CD4-positive, CD25-positive, alpha-beta regulatory T cell (primary cell): Measurements from ENCODE around the gene PAPOLG. TPM values are rescaled to one million over a fixed set of nuclear protein-coding genes. Genes with fewer than 3 reads are reported as not detected.

Experiments used
- ATAC-seq, 2 donors: fragments of 150-1000 bp; cut with Tn5 transposase; one replicate each; pipeline ENCODE4 v1.10.0; 2021; ENCODE audit warnings: low read depth in 2 of 2, moderate number of reproducible peaks in 2 of 2, moderate library complexity in 1 of 2
- DNase-seq, 3 donors: peaks; one replicate each; pipeline versions ENCODE4 v3.0.0 to v3.0.0-alpha.2; 2012 to 2022; ENCODE audit warnings: mixed read lengths in 1 of 3
- H3K27ac ChIP-seq: one replicate; pipeline ENCODE4 v1.7.0; 2013; ENCODE audit warnings: mild to moderate bottlenecking, low read length; ENCODE audit not compliant: insufficient read depth, poor library complexity, severe bottlenecking
- H3K27me3 ChIP-seq: one replicate; pipeline ENCODE4 v1.7.0; 2013; ENCODE audit warnings: low read length; ENCODE audit not compliant: control insufficient read depth, insufficient read depth
- H3K36me3 ChIP-seq: one replicate; pipeline ENCODE4 v1.7.0; 2013; ENCODE audit warnings: mild to moderate bottlenecking, low read length, moderate library complexity; ENCODE audit not compliant: control insufficient read depth, insufficient read depth
- H3K4me1 ChIP-seq: 2 replicates; pipeline ENCODE4 v1.7.0; 2013; ENCODE audit warnings: mild to moderate bottlenecking, low read length; ENCODE audit not compliant: insufficient read depth, control insufficient read depth, poor library complexity, severe bottlenecking
- H3K4me3 ChIP-seq: one replicate; pipeline ENCODE4 v1.7.0; 2013; ENCODE audit warnings: low read depth, mild to moderate bottlenecking, low read length, moderate library complexity
- H3K9me3 ChIP-seq, 2 experiments: 1 replicate in 1 of 2; 2 replicates in 1 of 2; pipeline ENCODE4 v1.7.0; 2013; ENCODE audit warnings: low read length in 2 of 2, mild to moderate bottlenecking in 1 of 2, moderate library complexity in 1 of 2; ENCODE audit not compliant: control insufficient read depth in 2 of 2
- H3K27ac Mint-ChIP-seq, 3 donors: one replicate each; pipeline ENCODE4 v1.8.0; 2020 to 2022; ENCODE audit warnings: mild to moderate bottlenecking in 3 of 3, mixed read lengths in 3 of 3, moderate library complexity in 2 of 3
- H3K27me3 Mint-ChIP-seq: one replicate; pipeline ENCODE4 v1.8.0; 2022; ENCODE audit warnings: mild to moderate bottlenecking, mixed read lengths
- H3K36me3 Mint-ChIP-seq: one replicate; pipeline ENCODE4 v1.8.0; 2020; ENCODE audit warnings: mixed read lengths
- H3K4me1 Mint-ChIP-seq, 4 donors: one replicate each; pipeline ENCODE4 v1.8.0; 2020 to 2022; ENCODE audit warnings: mixed read lengths in 4 of 4, mild to moderate bottlenecking in 1 of 4
- H3K4me3 Mint-ChIP-seq, 4 donors: one replicate each; pipeline ENCODE4 v1.8.0; 2020 to 2022; ENCODE audit warnings: mild to moderate bottlenecking in 4 of 4, mixed read lengths in 4 of 4, moderate library complexity in 3 of 4
- H3K9me3 Mint-ChIP-seq, 7 donors: one replicate each; pipeline ENCODE4 v1.8.0; 2020 to 2022; ENCODE audit warnings: mixed read lengths in 7 of 7, mild to moderate bottlenecking in 3 of 7, moderate library complexity in 2 of 7
- polyA plus RNA-seq, 4 donors: library from polyadenylated mRNA; unstranded; fragments of 300-500 nt; fragmentation: Illumina TruSeq; gene quantifications; one replicate each; pipeline ENCODE4 v1.2.3, GENCODE V29; 2021
- total RNA-seq: library from RNA; stranded (reverse); gene quantifications from one replicate; pipeline ENCODE4 v1.2.3, GENCODE V29; 2022

PAPOLG gene
- total RNA-seq (23.0 TPM), polyA plus RNA-seq (10 to 100 TPM; 15.7 to 26.1 (median 17.7) TPM)

DNA sequence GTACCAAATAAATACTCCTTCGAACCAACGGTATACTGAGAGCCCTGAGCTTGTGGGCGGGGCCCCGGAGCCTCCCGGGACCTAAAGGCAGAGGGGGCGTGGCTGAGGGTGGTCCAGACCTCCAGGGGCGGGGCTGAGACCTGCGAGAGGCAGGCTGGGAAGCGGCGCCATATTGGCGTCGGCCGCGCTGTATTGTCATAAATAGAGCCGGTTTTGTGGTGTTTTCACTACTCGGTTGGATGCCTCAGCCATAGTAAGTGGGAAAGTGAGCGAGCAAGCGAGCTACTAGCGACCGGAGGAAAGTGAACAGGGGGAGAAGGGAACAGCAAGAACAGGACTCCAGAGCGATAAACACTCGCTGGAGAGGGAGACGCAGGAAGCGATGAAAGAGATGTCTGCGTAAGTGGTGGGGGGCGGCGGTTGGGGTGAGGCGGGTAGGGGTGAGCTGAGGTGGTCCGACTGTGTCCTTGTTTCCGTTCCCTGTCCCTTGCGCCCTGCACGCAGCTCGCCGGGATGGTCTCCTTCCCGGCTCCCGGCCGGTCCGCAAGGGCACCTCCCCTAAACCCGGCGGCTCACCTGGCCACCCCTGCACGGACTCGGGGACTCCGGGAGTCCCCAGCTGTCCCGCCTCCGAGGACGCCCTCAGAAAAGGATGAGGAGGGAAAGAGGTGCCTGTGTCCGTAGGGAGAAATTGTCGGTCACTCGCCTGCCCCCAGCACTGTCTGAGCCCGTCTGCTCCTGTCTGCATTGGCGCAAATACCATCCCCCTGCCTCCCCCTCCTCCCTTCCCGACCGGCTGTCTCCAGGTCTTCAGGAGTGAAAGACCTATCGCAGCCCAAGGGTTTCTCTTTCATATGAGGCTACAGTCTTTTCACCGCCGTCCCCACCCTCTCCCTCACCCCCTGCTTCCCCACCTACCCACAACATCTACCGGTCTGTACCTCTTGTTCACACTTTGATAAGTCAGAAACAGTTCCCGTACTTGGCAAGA is at the start of gene PAPOLG:
TSS of gene PAPOLG (plus strand) at position 172 of the 991 bp plus-strand sequence. CDS start at position 383, 211 bp downstream.
- H3K9me3 Mint-ChIP-seq: peaks cover 0 to 1% (median 0%) of the 10 kb centered on the region in 7 donors
- DNase-seq: peak; percentile 92 to 96 (median 93)

DNA sequence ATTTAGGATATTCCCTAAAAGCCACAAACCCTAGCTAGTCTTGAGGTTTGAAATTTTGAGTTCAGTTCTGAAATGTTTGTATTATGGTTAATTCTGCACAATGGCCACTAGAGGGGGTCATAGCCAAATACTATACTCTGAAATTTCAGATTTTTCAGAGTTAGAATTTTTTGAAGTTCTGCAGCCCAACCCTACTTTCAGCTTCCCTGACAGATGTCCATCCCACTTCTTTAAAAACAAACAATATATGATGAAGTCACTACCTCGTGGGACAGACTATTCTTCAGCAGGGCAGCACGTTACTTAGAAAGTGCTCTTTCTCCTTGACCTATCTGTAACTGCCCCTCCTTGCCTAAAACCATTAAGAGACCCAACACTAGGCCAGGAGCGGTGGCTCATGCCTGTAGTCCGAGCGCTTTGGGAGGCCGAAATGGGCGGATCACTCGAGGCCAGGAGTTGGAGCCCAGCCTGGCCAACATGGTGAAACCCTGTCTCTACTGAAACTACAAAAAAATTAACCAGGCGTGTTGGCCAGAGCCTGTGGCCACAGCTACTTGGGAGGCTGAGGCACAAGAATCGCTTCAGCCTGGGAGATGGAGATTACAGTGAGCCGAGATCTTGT is 48.2 kb upstream of the PAPOLG start:
- peaks cover 0 to 1% (median 0%) of the 10 kb centered on the region in 7 donors for H3K9me3 Mint-ChIP-seq
- Histone ChIP-seq H3K4me1 (no peaks in the 10 kb centered on the region), H3K4me3 (no peak overlapping the region), H3K27me3 (no peaks in the 10 kb centered on the region), H3K36me3 (no peaks in the 10 kb centered on the region), H3K9me3 (no peaks in the 10 kb centered on the region), H3K27ac (no peak overlapping the region)
- H3K27ac Mint-ChIP-seq: no peak overlapping the region
- DNase-seq (peak in 2 of 3 donors; percentile 43 to 48), ATAC-seq (peak; percentile 20 to 48)
- no peaks in the 10 kb centered on the region for H3K36me3 Mint-ChIP-seq
- peaks cover 46% of the 10 kb centered on the region for H3K27me3 Mint-ChIP-seq
- peaks cover 0 to 5% (median 2%) of the 10 kb centered on the region in 4 donors for H3K4me1 Mint-ChIP-seq
- H3K4me3 Mint-ChIP-seq: no peak overlapping the region

More for the DNA sequence above, at the start of gene PAPOLG:
- Mint-ChIP-seq H3K27me3 (peaks cover under 1% of the 10 kb centered on the region), H3K27ac (peak within 1 kb of the TSS; percentile 97 to 100 (median 100)), H3K4me3 (peak within 1 kb of the TSS; percentile 99 to 100 (median 99)), H3K4me1 (peaks cover 27 to 53% (median 38%) of the 10 kb centered on the region in 4 donors), H3K36me3 (peaks cover 19% of the 10 kb centered on the region)
- peaks cover 16% of the 10 kb centered on the region for H3K4me1 ChIP-seq
- H3K4me3 ChIP-seq: peak within 1 kb of the TSS; percentile 96
- no peaks in the 10 kb centered on the region for H3K9me3 ChIP-seq
- peaks cover 20% of the 10 kb centered on the region for H3K36me3 ChIP-seq
- no peaks in the 10 kb centered on the region for H3K27me3 ChIP-seq
- ATAC-seq: peak; percentile 98 to 99
- peak within 1 kb of the TSS; percentile 87 for H3K27ac ChIP-seq

DNA sequence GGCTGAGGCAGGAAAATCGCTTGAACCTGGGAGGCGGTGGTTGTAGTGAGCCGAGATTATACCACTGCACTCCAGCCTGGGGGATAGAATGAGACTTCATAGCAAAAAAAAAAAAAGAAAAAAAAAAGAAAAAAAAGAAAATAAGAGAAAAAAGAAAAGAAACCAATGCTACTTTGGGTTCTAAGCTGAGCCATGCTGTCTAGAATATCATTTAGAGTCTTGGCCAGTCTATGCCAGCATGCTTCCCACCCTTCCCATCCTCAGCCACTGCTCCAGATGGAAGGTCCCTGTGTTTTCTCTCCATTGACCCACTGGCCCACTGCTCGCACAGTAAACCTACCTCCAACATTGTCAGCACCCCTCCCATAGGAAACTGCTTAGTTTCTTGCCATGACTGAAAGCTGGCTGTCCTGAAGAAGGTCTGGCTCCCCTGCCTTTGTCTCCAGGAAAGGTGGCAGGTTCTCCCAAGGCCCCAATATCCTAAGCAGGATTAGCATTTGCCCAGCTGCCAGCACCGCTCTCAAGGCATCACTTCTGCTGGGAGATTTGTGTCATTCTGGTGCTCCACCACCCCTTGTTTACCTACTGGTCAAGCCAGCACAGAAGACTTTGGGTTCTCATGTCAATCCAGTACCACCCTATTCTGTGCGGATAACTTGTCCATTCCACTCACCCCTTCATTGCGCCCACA is 47.3 kb upstream of the PAPOLG start:
- Mint-ChIP-seq H3K36me3 (no peaks in the 10 kb centered on the region), H3K4me3 (no peak overlapping the region), H3K27ac (peak overlapping the region in 1 of 3 donors; percentile 23), H3K27me3 (peaks cover 47% of the 10 kb centered on the region), H3K9me3 (no peaks in the 10 kb centered on the region), H3K4me1 (peaks cover 0 to 5% (median 2%) of the 10 kb centered on the region in 4 donors)
- Histone ChIP-seq H3K9me3 (no peaks in the 10 kb centered on the region), H3K36me3 (no peaks in the 10 kb centered on the region), H3K27ac (no peak overlapping the region), H3K27me3 (no peaks in the 10 kb centered on the region), H3K4me1 (no peaks in the 10 kb centered on the region), H3K4me3 (no peak overlapping the region)
- no peak for DNase-seq
- ATAC-seq: no peak

DNA sequence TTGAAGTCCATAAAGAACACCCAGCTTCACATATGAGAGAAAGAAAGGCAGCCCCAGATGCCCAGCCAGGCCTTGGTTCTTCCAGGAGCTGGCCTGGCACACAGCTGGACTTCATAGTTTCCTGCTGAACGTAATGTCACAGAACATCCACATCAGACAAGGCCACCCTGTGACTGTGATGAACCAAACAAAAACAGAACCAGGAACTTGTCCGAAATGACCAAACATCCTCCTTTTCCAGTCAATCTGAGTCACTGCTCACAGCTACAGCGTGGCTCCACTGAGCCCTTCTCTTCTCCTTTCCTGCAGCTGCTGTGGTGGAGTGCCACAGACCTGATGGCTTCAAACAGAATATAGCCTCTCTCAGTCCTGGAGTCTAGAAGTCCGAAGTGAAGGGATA is 45.4 kb upstream of the PAPOLG start:
- no peaks in the 10 kb centered on the region for H3K36me3 Mint-ChIP-seq
- Histone ChIP-seq H3K36me3 (no peaks in the 10 kb centered on the region), H3K4me3 (no peak overlapping the region), H3K9me3 (no peaks in the 10 kb centered on the region), H3K27me3 (no peaks in the 10 kb centered on the region), H3K4me1 (no peaks in the 10 kb centered on the region), H3K27ac (no peak overlapping the region)
- DNase-seq: no peak
- H3K4me1 Mint-ChIP-seq: peaks cover 0 to 5% (median 2%) of the 10 kb centered on the region in 4 donors
- no peak overlapping the region for H3K4me3 Mint-ChIP-seq
- peaks cover 0 to 2% (median 0%) of the 10 kb centered on the region in 7 donors for H3K9me3 Mint-ChIP-seq
- peak in 1 of 2 donors; percentile 37 for ATAC-seq
- peaks cover 41% of the 10 kb centered on the region for H3K27me3 Mint-ChIP-seq
- H3K27ac Mint-ChIP-seq: no peak overlapping the region

DNA sequence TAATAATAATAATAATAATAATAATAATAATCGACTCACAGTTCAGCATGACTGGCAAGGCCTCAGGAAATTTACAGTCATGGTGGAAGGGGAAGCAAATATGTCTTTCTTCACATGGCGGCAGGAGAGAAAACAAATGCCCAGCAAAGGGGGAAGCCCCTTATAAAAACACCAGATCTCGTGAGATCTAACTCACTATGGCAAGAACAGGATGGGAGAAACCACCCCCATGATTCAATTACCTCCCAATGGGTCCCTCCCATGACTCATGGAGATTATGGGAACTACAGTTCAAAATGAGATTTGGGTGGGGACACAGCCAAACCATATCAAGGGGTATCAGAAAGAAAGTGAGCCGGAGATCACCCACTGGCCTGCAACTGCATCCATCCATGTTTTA is 40.5 kb upstream of the PAPOLG start:
- H3K4me3 ChIP-seq: no peak overlapping the region
- no peak overlapping the region for H3K27ac ChIP-seq
- H3K9me3 ChIP-seq: no peaks in the 10 kb centered on the region
- Mint-ChIP-seq H3K9me3 (peaks cover 0 to 2% (median 0%) of the 10 kb centered on the region in 7 donors), H3K27ac (no peak overlapping the region), H3K4me1 (peaks cover 0 to 2% (median 0%) of the 10 kb centered on the region in 4 donors), H3K4me3 (no peak overlapping the region), H3K27me3 (peaks cover 20% of the 10 kb centered on the region), H3K36me3 (no peaks in the 10 kb centered on the region)
- ATAC-seq: no peak
- H3K36me3 ChIP-seq: no peaks in the 10 kb centered on the region
- H3K4me1 ChIP-seq: no peaks in the 10 kb centered on the region
- no peaks in the 10 kb centered on the region for H3K27me3 ChIP-seq
- DNase-seq: no peak

DNA sequence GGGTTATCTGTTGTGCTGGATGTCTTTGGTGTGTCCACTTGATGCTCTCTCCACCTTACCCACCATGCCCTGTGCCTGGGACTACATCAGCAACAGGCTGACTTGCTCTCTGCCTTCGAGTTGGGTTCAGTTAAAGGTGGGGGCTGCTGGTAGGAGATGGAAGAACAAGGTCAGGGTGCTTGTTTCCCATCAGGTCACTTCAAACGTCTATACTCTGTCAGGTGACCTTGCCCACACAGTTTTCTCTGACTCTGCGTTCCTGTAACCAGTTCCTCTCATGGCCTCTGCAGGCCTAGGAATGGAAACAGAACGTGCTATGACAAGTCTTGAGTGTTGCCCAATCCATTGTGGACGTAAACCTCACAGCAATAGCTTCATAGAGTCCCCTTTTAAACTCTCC is 38.4 kb upstream of the PAPOLG start:
- Mint-ChIP-seq H3K27me3 (peaks cover 18% of the 10 kb centered on the region), H3K9me3 (peaks cover 0 to 2% (median 0%) of the 10 kb centered on the region in 7 donors), H3K4me3 (no peak overlapping the region), H3K27ac (no peak overlapping the region), H3K36me3 (no peaks in the 10 kb centered on the region), H3K4me1 (peaks cover 0 to 2% (median 0%) of the 10 kb centered on the region in 4 donors)
- Histone ChIP-seq H3K27me3 (peaks cover 2% of the 10 kb centered on the region), H3K27ac (no peak overlapping the region), H3K4me1 (no peaks in the 10 kb centered on the region), H3K36me3 (no peaks in the 10 kb centered on the region), H3K9me3 (no peaks in the 10 kb centered on the region), H3K4me3 (no peak overlapping the region)
- DNase-seq: no peak
- no peak for ATAC-seq

DNA sequence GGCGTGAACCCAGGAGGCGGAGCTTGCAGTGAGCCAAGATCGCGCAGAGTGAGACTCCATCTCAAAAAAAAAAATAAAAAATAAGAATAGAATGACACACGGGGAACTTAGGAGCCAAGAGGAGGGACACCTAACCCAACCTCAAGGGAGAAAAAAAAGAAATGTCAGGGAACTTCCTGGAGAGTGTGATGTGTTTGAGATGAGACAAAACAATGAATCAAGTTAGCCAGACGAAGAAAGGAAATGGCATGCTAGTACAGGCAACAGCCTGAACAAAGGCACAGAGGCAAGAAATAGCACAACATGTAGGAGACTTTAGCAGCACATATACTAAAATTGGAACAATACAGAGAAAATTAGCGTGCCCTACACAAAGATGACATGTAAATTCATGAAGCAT is 36.7 kb upstream of the PAPOLG start:
- DNase-seq: no peak
- Mint-ChIP-seq H3K9me3 (peaks cover 0 to 2% (median 0%) of the 10 kb centered on the region in 7 donors), H3K4me3 (no peak overlapping the region), H3K4me1 (peaks cover 0 to 2% (median 0%) of the 10 kb centered on the region in 4 donors), H3K36me3 (no peaks in the 10 kb centered on the region), H3K27me3 (peaks cover 9% of the 10 kb centered on the region), H3K27ac (no peak overlapping the region)
- Histone ChIP-seq H3K27ac (no peak overlapping the region), H3K36me3 (no peaks in the 10 kb centered on the region), H3K27me3 (peaks cover 2% of the 10 kb centered on the region), H3K9me3 (no peaks in the 10 kb centered on the region), H3K4me1 (no peaks in the 10 kb centered on the region), H3K4me3 (no peak overlapping the region)
- ATAC-seq: no peak
